ENCODE measurements around the gene PIF1. TPM values are rescaled to one million over a fixed set of nuclear protein-coding genes. Genes with fewer than 3 reads are reported as not detected.

PIF1 gene
- total RNA-seq, 1 donor from 2014 or later: 5.5 TPM

- POLR2A ChIA-PET: interaction anchor here (0.5 to 6.9 kb wide), 3 partner anchors 46 to 152 kb away, joined by 3 to 117 read pairs (median 6); no protein-coding TSS in a partner anchor
- H3K4me3 Mint-ChIP-seq: no peak overlapping the region
- H3K27me3 Mint-ChIP-seq: no peaks in the 10 kb centered on the region
- H3K27ac Mint-ChIP-seq: peak overlapping the region; percentile 66
- no peak for TF ChIP-seq CTCF (IDR thresholded peaks at IDR 0.05)
- CTCF ChIA-PET: interaction anchor here (1.3 kb wide), 1 partner anchor 57 kb away, joined by 3 read pairs; no protein-coding TSS in a partner anchor
- H3K9me3 Mint-ChIP-seq: no peaks in the 10 kb centered on the region
- peaks cover 80% of the 10 kb centered on the region for H3K4me1 Mint-ChIP-seq
- peaks cover 62% of the 10 kb centered on the region for H3K36me3 Mint-ChIP-seq (ENCODE audit: low read depth)
- no peak for ATAC-seq (ENCODE audit: low read depth)
- intact Hi-C loops (cut with micrococcal nuclease): loop anchor here (10.0 kb wide), 1 partner anchor 753 kb away; the partner anchor contains the start of genes CIAO2A and SNX1
- DNase-seq: no peak
Measured at GRCh38 chr15:64847876-64848716, 22.6 kb upstream of the PIF1 start.

- ChIA-PET POLR2A (interaction anchor here (0.6 to 6.9 kb wide), 4 partner anchors 9 to 152 kb away, joined by 3 to 117 read pairs (median 4); no protein-coding TSS in a partner anchor), CTCF (interaction anchor here (1.3 kb wide), 1 partner anchor 58 kb away, joined by 3 read pairs; no protein-coding TSS in a partner anchor)
- Mint-ChIP-seq H3K9me3 (no peaks in the 10 kb centered on the region), H3K27me3 (no peaks in the 10 kb centered on the region), H3K36me3 (ENCODE audit: low read depth) (peaks cover 63% of the 10 kb centered on the region), H3K4me3 (peak overlapping the region; percentile 95), H3K4me1 (peaks cover 85% of the 10 kb centered on the region), H3K27ac (peak overlapping the region; percentile 66)
- no peak for TF ChIP-seq CTCF (IDR thresholded peaks at IDR 0.05)
- intact Hi-C loops (cut with micrococcal nuclease): loop anchor here (10.0 kb wide), 1 partner anchor 753 kb away; the partner anchor contains the start of genes CIAO2A and SNX1
- ATAC-seq (ENCODE audit: low read depth): no peak
- DNase-seq: no peak
Measured at GRCh38 chr15:64847448-64847847, 22.0 kb upstream of the PIF1 start.

GRCh38 chr15:64847016-64847415 lies 21.6 kb upstream of the PIF1 start:
- DNase-seq (no peak), ATAC-seq (ENCODE audit: low read depth) (no peak)
- H3K27me3 Mint-ChIP-seq: no peaks in the 10 kb centered on the region
- intact Hi-C loops (cut with micrococcal nuclease): loop anchor here (10.0 kb wide), 1 partner anchor 752 kb away; the partner anchor contains the start of genes CIAO2A and SNX1
- H3K27ac Mint-ChIP-seq: peak overlapping the region; percentile 66
- H3K4me3 Mint-ChIP-seq: peak overlapping the region; percentile 95
- no peaks in the 10 kb centered on the region for H3K9me3 Mint-ChIP-seq
- peaks cover 84% of the 10 kb centered on the region for H3K4me1 Mint-ChIP-seq
- TF ChIP-seq CTCF (IDR thresholded peaks at IDR 0.05): no peak
- ChIA-PET CTCF (interaction anchor here (1.3 kb wide), 1 partner anchor 58 kb away, joined by 3 read pairs; no protein-coding TSS in a partner anchor), POLR2A (interaction anchor here (0.5 to 6.9 kb wide), 7 partner anchors 10 to 153 kb away, joined by 3 to 117 read pairs (median 5); no protein-coding TSS in a partner anchor)
- peaks cover 62% of the 10 kb centered on the region for H3K36me3 Mint-ChIP-seq (ENCODE audit: low read depth)

GRCh38 chr15:64845831-64846595 lies 20.6 kb upstream of the PIF1 start:
- H3K4me3 Mint-ChIP-seq: peak overlapping the region; percentile 95
- peak overlapping the region; percentile 71 for H3K27ac Mint-ChIP-seq
- ATAC-seq (ENCODE audit: low read depth): no peak
- ChIA-PET CTCF (interaction anchor here (1.3 to 1.7 kb wide), 3 partner anchors 10 to 60 kb away, joined by 5 to 7 read pairs (median 5); no protein-coding TSS in a partner anchor), POLR2A (interaction anchor here (0.5 to 6.9 kb wide), 5 partner anchors 11 to 152 kb away, joined by 3 to 117 read pairs (median 4); no protein-coding TSS in a partner anchor)
- H3K27me3 Mint-ChIP-seq: no peaks in the 10 kb centered on the region
- intact Hi-C loops (cut with micrococcal nuclease): loop anchor here (10.0 kb wide), 1 partner anchor 751 kb away; the partner anchor contains the start of genes CIAO2A and SNX1
- peaks cover 53% of the 10 kb centered on the region for H3K36me3 Mint-ChIP-seq (ENCODE audit: low read depth)
- TF ChIP-seq CTCF (IDR thresholded peaks at IDR 0.05): no peak
- DNase-seq: no peak
- no peaks in the 10 kb centered on the region for H3K9me3 Mint-ChIP-seq
- peaks cover 74% of the 10 kb centered on the region for H3K4me1 Mint-ChIP-seq
